HepG2 (cell line): Measurements from ENCODE around the gene CACNG4.

Source experiments
- FOXA3 ChIP-seq: IDR thresholded peaks from 2 replicates; pipeline ENCODE4 v1.6.1; 2016; ENCODE audit warnings: missing genetic modification reagents, missing compliant biosample characterization
- GZF1 ChIP-seq: sonication (generic); formaldehyde crosslinking; IDR thresholded peaks from 2 replicates; pipeline ENCODE4 v1.5.1; 2020; ENCODE audit warnings: mild to moderate bottlenecking, missing genetic modification reagents
- MAZ ChIP-seq, 2 experiments: sonication (generic) in 1 of 2; formaldehyde crosslinking in 1 of 2; IDR thresholded peaks; 2 replicates each; pipeline versions ENCODE4 v1.5.0 to v1.6.1; 2012 to 2020; ENCODE audit warnings: low read depth in 2 of 2, mild to moderate bottlenecking in 2 of 2, borderline replicate concordance in 1 of 2, improper control_type of control experiment in 1 of 2, low read length in 1 of 2, missing genetic modification reagents in 1 of 2, moderate library complexity in 1 of 2
- SP1 ChIP-seq, 2 experiments: fragments of 450-650 bp in 1 of 2; sonication (generic) in 1 of 2; formaldehyde crosslinking in 1 of 2; IDR thresholded peaks; 2 replicates each; pipeline versions ENCODE4 v1.4.0 to v1.6.1; 2016 to 2020; ENCODE audit warnings: missing genetic modification reagents in 1 of 2
- ZIK1 ChIP-seq: sonication (generic); formaldehyde crosslinking; IDR thresholded peaks from 2 replicates; pipeline ENCODE4 v1.5.0; 2020; ENCODE audit warnings: mild to moderate bottlenecking, low read depth, missing genetic modification reagents, borderline replicate concordance
- ZNF24 ChIP-seq: fragments of 450-650 bp; IDR thresholded peaks from 2 replicates; pipeline ENCODE4 v1.6.1; 2017; ENCODE audit warnings: antibody characterized with exemption, mild to moderate bottlenecking
- TF ChIP-seq, protein P1 (sequence below): sonication (generic); formaldehyde crosslinking; IDR thresholded peaks from 2 replicates; pipeline ENCODE4 v1.5.0; 2020; ENCODE audit warnings: mild to moderate bottlenecking, missing genetic modification reagents, moderate library complexity

DNA sequence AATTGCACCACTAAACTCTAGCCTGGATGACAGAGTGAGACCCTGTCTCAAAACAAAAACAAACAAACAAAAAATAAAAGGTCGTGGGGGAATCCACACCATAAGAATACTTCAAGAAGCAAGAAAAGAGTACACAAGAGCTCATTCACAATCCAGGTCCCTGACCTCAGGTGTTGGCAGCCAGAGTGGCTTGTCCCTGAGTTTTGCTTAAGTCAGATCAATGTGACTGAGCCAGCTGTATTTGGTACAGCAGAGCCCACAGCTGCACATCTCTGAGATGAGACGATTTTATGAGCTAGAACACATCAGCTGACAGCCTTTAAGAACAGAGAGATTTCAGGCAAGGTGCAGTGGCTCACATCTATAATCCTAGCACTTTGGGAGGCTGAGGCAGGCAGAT lies 102.2 kb downstream of the CACNG4 start:
- no peak for TF ChIP-seq FOXA3 (CRISPR knock-in tag)
- TF ChIP-seq GZF1 (CRISPR knock-in tag): no peak
- TF ChIP-seq SP1 (IDR thresholded peaks at IDR 0.05): no peak
- TF ChIP-seq SP1 (CRISPR knock-in tag; IDR thresholded peaks at IDR 0.05): no peak
- no peak for TF ChIP-seq MAZ (IDR thresholded peaks at IDR 0.05; ENCODE audit: borderline replicate concordance, low read depth, low read length)
- no peak for TF ChIP-seq MAZ (CRISPR knock-in tag; IDR thresholded peaks at IDR 0.05; ENCODE audit: low read depth)
- TF ChIP-seq, protein P1, sequence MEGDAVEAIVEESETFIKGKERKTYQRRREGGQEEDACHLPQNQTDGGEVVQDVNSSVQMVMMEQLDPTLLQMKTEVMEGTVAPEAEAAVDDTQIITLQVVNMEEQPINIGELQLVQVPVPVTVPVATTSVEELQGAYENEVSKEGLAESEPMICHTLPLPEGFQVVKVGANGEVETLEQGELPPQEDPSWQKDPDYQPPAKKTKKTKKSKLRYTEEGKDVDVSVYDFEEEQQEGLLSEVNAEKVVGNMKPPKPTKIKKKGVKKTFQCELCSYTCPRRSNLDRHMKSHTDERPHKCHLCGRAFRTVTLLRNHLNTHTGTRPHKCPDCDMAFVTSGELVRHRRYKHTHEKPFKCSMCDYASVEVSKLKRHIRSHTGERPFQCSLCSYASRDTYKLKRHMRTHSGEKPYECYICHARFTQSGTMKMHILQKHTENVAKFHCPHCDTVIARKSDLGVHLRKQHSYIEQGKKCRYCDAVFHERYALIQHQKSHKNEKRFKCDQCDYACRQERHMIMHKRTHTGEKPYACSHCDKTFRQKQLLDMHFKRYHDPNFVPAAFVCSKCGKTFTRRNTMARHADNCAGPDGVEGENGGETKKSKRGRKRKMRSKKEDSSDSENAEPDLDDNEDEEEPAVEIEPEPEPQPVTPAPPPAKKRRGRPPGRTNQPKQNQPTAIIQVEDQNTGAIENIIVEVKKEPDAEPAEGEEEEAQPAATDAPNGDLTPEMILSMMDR (CRISPR knock-in tag): no peak
- no peak for TF ChIP-seq ZIK1
- no peak for TF ChIP-seq ZNF24
